Measurements from ENCODE around the gene AFAP1L1. TPM values are rescaled to one million over a fixed set of nuclear protein-coding genes. Genes with fewer than 3 reads are reported as not detected.

Gene AFAP1L1
- total and polyA plus RNA-seq, 7 donors: 0.23 to 8.6 (median 5.6) TPM

GRCh38 chr5:149273237-149273636 lies 1.6 kb downstream of the AFAP1L1 start:
- no peak for DNase-seq
- Histone ChIP-seq H3K27me3 (no peaks in the 10 kb centered on the region), H3K4me1 (peaks cover 0 to 19% (median 12%) of the 10 kb centered on the region in 4 donors), H3K4me3 (peak overlapping the region in 1 of 4 donors; percentile 68), H3K36me3 (no peaks in the 10 kb centered on the region), H3K27ac (peak overlapping the region in 1 of 4 donors; percentile 78), H3K9me3 (peaks cover 0 to 2% (median 0%) of the 10 kb centered on the region in 4 donors)
- 70 to 80% methylated on average over 5 of the region's 5 CpGs for WGBS, 2 donors
- intact Hi-C loops (cut with DNase I): no loop called here
- TF ChIP-seq EP300 (IDR thresholded peaks at IDR 0.05) (no peak), POLR2AphosphoS5 (IDR thresholded peaks at IDR 0.05) (no peak), POLR2A (IDR thresholded peaks at IDR 0.05) (no peak)
- TF ChIP-seq, protein P1, sequence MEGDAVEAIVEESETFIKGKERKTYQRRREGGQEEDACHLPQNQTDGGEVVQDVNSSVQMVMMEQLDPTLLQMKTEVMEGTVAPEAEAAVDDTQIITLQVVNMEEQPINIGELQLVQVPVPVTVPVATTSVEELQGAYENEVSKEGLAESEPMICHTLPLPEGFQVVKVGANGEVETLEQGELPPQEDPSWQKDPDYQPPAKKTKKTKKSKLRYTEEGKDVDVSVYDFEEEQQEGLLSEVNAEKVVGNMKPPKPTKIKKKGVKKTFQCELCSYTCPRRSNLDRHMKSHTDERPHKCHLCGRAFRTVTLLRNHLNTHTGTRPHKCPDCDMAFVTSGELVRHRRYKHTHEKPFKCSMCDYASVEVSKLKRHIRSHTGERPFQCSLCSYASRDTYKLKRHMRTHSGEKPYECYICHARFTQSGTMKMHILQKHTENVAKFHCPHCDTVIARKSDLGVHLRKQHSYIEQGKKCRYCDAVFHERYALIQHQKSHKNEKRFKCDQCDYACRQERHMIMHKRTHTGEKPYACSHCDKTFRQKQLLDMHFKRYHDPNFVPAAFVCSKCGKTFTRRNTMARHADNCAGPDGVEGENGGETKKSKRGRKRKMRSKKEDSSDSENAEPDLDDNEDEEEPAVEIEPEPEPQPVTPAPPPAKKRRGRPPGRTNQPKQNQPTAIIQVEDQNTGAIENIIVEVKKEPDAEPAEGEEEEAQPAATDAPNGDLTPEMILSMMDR (IDR thresholded peaks at IDR 0.05): no peak

DNA sequence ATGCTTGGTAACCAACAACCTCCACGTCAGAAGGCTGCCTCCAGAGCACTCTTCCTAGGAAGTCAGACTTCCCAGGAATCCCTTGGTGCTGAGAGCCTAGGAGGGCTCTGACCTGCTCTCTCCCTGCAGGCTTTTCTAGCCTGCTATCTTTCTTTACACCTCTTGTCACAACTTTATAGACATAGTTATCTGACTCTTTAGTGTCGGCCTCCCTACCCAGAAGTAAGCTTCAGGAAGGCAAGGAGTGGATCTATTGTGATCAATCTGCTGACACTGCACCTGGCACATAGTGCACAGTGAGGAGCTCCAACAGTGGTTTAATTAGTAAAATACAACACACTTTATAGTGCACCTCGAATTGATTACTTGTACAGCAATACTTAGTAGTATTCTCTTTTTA lies 2.3 kb downstream of the AFAP1L1 start:
- no peaks in the 10 kb centered on the region for H3K36me3 ChIP-seq
- no peak overlapping the region for H3K27ac ChIP-seq
- intact Hi-C loops (cut with DNase I): no loop called here
- TF ChIP-seq, protein P1 (IDR thresholded peaks at IDR 0.05): no peak
- WGBS, 2 donors: 39 to 70% methylated on average over 3 of the region's 3 CpGs
- DNase-seq: peak; percentile 24
- H3K9me3 ChIP-seq: no peaks in the 10 kb centered on the region
- no peak overlapping the region for H3K4me3 ChIP-seq
- no peaks in the 10 kb centered on the region for H3K27me3 ChIP-seq
- peaks cover 0 to 19% (median 12%) of the 10 kb centered on the region in 4 donors for H3K4me1 ChIP-seq

DNA sequence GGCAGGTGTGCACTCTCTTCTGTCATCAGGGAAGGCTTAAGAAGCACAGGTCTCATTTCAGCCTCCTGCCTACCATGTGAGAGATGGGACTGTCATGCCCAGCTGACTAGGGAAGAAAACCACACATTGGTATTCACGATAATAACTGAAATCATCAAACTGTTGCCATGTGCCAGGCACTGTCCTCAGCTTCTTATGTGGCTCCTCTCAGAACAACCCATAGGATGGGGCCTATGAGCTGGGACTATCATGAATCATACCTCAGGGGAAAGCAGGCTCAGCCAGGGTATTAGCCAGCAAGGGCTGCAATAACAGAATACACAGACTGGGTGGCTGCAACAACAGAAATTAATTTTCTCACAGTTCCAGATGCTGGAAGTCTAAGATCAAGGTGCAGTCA lies 3.3 kb downstream of the AFAP1L1 start:
- 88 to 92% methylated on average over 1 of the region's 1 CpG for WGBS, 2 donors
- Histone ChIP-seq H3K27ac (no peak overlapping the region), H3K36me3 (no peaks in the 10 kb centered on the region), H3K4me3 (no peak overlapping the region), H3K27me3 (no peaks in the 10 kb centered on the region), H3K9me3 (no peaks in the 10 kb centered on the region), H3K4me1 (peaks cover 0 to 19% (median 12%) of the 10 kb centered on the region in 4 donors)
- peak; percentile 36 for DNase-seq
- TF ChIP-seq, protein P1 (IDR thresholded peaks at IDR 0.05): no peak
- intact Hi-C loops (cut with DNase I): no loop called here

GRCh38 chr5:149277801-149278200 lies 6.1 kb downstream of the AFAP1L1 start:
- peaks cover 0 to 7% (median 1%) of the 10 kb centered on the region in 4 donors for H3K4me1 ChIP-seq
- intact Hi-C loops (cut with DNase I): no loop called here
- DNase-seq: no peak
- H3K27me3 ChIP-seq: no peaks in the 10 kb centered on the region
- no peaks in the 10 kb centered on the region for H3K36me3 ChIP-seq
- H3K27ac ChIP-seq: peak overlapping the region in 1 of 4 donors; percentile 20
- no peak overlapping the region for H3K4me3 ChIP-seq
- no peaks in the 10 kb centered on the region for H3K9me3 ChIP-seq
- TF ChIP-seq, protein P1 (IDR thresholded peaks at IDR 0.05): no peak
- no peak for TF ChIP-seq POLR2A (IDR thresholded peaks at IDR 0.05)
- no peak for TF ChIP-seq POLR2AphosphoS5 (IDR thresholded peaks at IDR 0.05)
- no peak for TF ChIP-seq EP300 (IDR thresholded peaks at IDR 0.05)
- 70 to 84% methylated on average over 4 of the region's 4 CpGs for WGBS, 2 donors

DNA sequence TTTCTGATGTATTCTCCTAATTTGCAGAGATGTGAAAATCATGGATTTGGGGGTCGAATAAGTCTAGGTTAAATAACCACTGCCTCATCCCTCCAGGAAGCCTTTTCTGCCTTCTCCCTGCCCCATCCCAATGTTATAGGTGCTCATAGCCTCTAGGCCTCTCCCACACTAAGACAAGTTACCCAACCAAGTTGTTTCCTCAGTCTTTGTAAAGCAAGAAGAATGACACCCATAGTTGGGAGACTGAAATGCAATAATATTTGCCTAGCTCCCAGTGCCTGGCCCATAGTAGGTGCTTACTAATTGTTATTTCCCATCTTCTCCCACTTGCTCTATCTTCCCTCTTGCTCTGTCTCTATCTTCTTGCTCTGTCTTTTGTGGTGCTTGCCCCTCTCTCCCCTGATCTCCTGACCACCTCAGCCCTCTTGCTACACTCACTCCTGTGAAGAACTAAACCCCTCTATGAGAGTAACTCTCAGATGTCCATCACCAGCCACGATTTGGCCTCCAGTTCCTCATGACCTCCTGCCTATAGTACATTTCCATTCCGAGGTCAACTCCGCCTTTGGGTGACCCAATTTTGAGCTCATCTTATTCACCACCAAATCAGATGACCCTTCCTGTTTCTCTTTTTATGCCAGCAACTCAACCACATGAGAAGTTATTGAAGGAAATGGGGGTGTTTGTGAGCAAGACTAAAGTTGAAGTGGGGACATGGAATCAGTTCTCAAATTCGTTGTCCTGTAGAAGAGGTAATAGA lies 7.0 kb downstream of the AFAP1L1 start:
- DNase-seq: no peak
- H3K27ac ChIP-seq: peak overlapping the region in 1 of 4 donors; percentile 20
- no peaks in the 10 kb centered on the region for H3K27me3 ChIP-seq
- no peak overlapping the region for H3K4me3 ChIP-seq
- no peak for TF ChIP-seq POLR2AphosphoS5 (IDR thresholded peaks at IDR 0.05)
- TF ChIP-seq, protein P1 (IDR thresholded peaks at IDR 0.05): no peak
- no peak for TF ChIP-seq POLR2A (IDR thresholded peaks at IDR 0.05)
- TF ChIP-seq EP300 (IDR thresholded peaks at IDR 0.05): no peak
- peaks cover 0 to 3% (median 0%) of the 10 kb centered on the region in 4 donors for H3K4me1 ChIP-seq
- H3K36me3 ChIP-seq: no peaks in the 10 kb centered on the region
- intact Hi-C loops (cut with DNase I): no loop called here
- 75 to 81% methylated on average over 5 of the region's 5 CpGs for WGBS, 2 donors
- H3K9me3 ChIP-seq: no peaks in the 10 kb centered on the region
